Measurements from ENCODE around the gene IRAG1. TPM values are rescaled to one million over a fixed set of nuclear protein-coding genes. Genes with fewer than 3 reads are reported as not detected.
A peak's percentile ranks its signal among the peaks of the same experiment; 100 is the strongest.

Gene IRAG1
- total RNA-seq, 1 donor from 2014 or later, result 5.1 TPM

DNA sequence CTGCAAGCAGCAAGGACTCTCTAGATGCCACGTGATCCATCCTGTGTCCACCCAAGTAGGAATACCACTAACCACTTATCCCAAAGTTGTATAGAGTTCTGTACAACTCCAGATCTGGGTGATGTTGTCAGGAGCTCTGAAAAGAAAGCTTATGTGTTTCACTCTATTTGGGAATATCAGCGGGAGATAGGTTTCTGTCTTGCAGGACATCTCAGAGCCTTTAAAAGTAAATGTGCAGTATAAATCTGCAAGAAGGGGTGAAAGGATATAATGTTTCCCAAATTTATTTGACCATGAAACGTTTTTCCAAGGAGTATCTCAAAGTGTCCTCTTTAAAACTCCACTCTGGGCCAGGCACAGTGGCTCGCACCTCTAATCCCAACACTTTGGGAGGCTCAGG is 13.9 kb downstream of the IRAG1 start:
- no peak overlapping the region for H3K4me3 ChIP-seq
- no peak overlapping the region for H3K27ac ChIP-seq (replicated peaks)
- H3K9me3 ChIP-seq (replicated peaks), result no peaks in the 10 kb centered on the region
- no peak for DNase-seq
- no peaks in the 10 kb centered on the region for H3K36me3 ChIP-seq
- no peaks in the 10 kb centered on the region for H3K27me3 ChIP-seq (ENCODE audit: low read depth)
- TF ChIP-seq, protein P1, sequence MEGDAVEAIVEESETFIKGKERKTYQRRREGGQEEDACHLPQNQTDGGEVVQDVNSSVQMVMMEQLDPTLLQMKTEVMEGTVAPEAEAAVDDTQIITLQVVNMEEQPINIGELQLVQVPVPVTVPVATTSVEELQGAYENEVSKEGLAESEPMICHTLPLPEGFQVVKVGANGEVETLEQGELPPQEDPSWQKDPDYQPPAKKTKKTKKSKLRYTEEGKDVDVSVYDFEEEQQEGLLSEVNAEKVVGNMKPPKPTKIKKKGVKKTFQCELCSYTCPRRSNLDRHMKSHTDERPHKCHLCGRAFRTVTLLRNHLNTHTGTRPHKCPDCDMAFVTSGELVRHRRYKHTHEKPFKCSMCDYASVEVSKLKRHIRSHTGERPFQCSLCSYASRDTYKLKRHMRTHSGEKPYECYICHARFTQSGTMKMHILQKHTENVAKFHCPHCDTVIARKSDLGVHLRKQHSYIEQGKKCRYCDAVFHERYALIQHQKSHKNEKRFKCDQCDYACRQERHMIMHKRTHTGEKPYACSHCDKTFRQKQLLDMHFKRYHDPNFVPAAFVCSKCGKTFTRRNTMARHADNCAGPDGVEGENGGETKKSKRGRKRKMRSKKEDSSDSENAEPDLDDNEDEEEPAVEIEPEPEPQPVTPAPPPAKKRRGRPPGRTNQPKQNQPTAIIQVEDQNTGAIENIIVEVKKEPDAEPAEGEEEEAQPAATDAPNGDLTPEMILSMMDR (IDR thresholded peaks at IDR 0.05; ENCODE audit: borderline replicate concordance), result no peak
- intact Hi-C loops (cut with micrococcal nuclease), result no loop called here
- peaks cover 15% of the 10 kb centered on the region for H3K4me1 ChIP-seq

DNA sequence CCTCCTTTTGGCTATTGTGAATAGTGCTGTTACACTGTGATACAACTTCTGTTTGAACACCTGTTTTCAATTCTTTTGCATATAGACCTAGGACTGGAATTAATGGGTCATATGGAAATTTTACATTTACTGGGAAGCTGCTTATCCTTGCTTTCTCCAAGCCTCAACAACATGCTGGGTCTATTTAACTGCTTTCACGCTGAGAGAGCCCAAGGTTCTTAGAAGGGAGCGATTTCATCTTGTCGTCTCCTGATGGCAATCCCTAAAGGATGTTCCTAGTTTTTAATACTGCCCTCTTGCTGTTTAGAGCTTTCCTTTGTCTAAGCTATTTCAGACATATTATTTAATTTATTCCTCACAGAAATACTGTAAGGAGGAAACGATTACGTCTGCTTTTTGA is 15.5 kb downstream of the IRAG1 start:
- Histone ChIP-seq H3K27me3 (ENCODE audit: low read depth) (no peaks in the 10 kb centered on the region), H3K4me1 (peaks cover 28% of the 10 kb centered on the region), H3K36me3 (no peaks in the 10 kb centered on the region), H3K27ac (replicated peaks) (no peak overlapping the region), H3K9me3 (replicated peaks) (no peaks in the 10 kb centered on the region), H3K4me3 (no peak overlapping the region)
- intact Hi-C loops (cut with micrococcal nuclease), result no loop called here
- TF ChIP-seq, protein P1 (IDR thresholded peaks at IDR 0.05; ENCODE audit: borderline replicate concordance), result no peak
- no peak for DNase-seq

- no peak overlapping the region for H3K4me3 ChIP-seq
- no peak for DNase-seq
- intact Hi-C loops (cut with micrococcal nuclease), result no loop called here
- H3K27me3 ChIP-seq (ENCODE audit: low read depth), result no peaks in the 10 kb centered on the region
- H3K27ac ChIP-seq (replicated peaks), result no peak overlapping the region
- H3K4me1 ChIP-seq, result peaks cover 28% of the 10 kb centered on the region
- no peaks in the 10 kb centered on the region for H3K9me3 ChIP-seq (replicated peaks)
- TF ChIP-seq, protein P1 (IDR thresholded peaks at IDR 0.05; ENCODE audit: borderline replicate concordance), result no peak
- H3K36me3 ChIP-seq, result no peaks in the 10 kb centered on the region
Measured at GRCh38 chr11:10676919-10677318, 16.6 kb downstream of the IRAG1 start.

GRCh38 chr11:10674911-10675440 is 18.6 kb downstream of the IRAG1 start:
- TF ChIP-seq, protein P1 (IDR thresholded peaks at IDR 0.05; ENCODE audit: borderline replicate concordance), result no peak
- Histone ChIP-seq H3K36me3 (no peaks in the 10 kb centered on the region), H3K9me3 (replicated peaks) (no peaks in the 10 kb centered on the region), H3K27ac (replicated peaks) (peak overlapping the region; percentile 81), H3K27me3 (ENCODE audit: low read depth) (no peaks in the 10 kb centered on the region), H3K4me3 (peak overlapping the region; percentile 52), H3K4me1 (peaks cover 28% of the 10 kb centered on the region)
- intact Hi-C loops (cut with micrococcal nuclease), result no loop called here
- peak; percentile 47 for DNase-seq

DNA sequence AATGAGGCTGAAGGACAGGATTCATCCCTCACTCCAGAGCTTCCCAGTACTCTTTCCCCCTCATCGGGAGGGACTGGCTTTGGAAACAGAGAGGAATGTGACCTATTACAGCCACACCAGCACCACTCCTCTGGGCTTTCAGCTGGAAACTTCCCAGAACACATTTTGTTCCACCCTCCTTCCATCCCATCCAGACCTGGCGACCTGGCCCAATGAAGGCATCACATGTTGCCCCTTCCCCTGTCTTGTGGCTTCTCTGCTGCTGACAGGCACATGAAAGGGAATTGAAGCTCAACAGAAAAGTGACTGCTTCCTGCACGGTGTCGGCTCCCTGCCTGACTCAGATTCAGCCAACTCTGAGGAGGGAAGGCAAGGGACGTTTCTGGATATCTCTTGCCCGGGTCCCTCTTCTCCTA is 19.1 kb downstream of the IRAG1 start:
- peaks cover 33% of the 10 kb centered on the region for H3K4me1 ChIP-seq
- no peaks in the 10 kb centered on the region for H3K36me3 ChIP-seq
- TF ChIP-seq, protein P1 (IDR thresholded peaks at IDR 0.05; ENCODE audit: borderline replicate concordance), result no peak
- intact Hi-C loops (cut with micrococcal nuclease), result no loop called here
- peak overlapping the region; percentile 52 for H3K4me3 ChIP-seq
- peak overlapping the region; percentile 81 for H3K27ac ChIP-seq (replicated peaks)
- no peak for DNase-seq
- H3K9me3 ChIP-seq (replicated peaks), result no peaks in the 10 kb centered on the region
- no peaks in the 10 kb centered on the region for H3K27me3 ChIP-seq (ENCODE audit: low read depth)
